ENCODE results near the gene CTIF.

CTIF gene

GRCh38 chr18:48825101-48825745 is 286.4 kb downstream of the CTIF start:
- Histone ChIP-seq H2BK5ac (ENCODE audit: low read length) (no peak overlapping the region), H3K36me3 (replicated peaks in 1 of 2; ENCODE audit: control insufficient read depth in 2 of 2, insufficient read depth in 2 of 2, low read length in 2 of 2) (no peaks in the 10 kb centered on the region), H3K18ac (ENCODE audit: low read length) (no peak overlapping the region), H2BK120ac (ENCODE audit: low read depth, low read length) (no peak overlapping the region), H4K91ac (ENCODE audit: low read depth, low read length, poor library complexity) (no peak overlapping the region), H3K4ac (ENCODE audit: low read length) (no peak overlapping the region), H3K27ac (replicated peaks; ENCODE audit: low read length) (no peak overlapping the region), H3K4me2 (ENCODE audit: insufficient read depth, low read length, poor library complexity, severe bottlenecking) (no peak overlapping the region), H3K9ac (ENCODE audit: low read depth, low read length, poor library complexity) (no peak overlapping the region), H3K4me3 (ENCODE audit: low read length in 2 of 2) (no peak overlapping the region), H3K9me3 (replicated peaks in 1 of 2; ENCODE audit: control insufficient read depth in 2 of 2, insufficient read depth in 1 of 2, low read depth in 1 of 2, low read length in 2 of 2) (peaks cover 0 to 12% of the 10 kb centered on the region in 2 donors), H2AFZ (ENCODE audit: low read length) (no peak overlapping the region), H2BK15ac (ENCODE audit: low read length) (no peak overlapping the region), H3K79me1 (ENCODE audit: low read depth, low read length) (no peaks in the 10 kb centered on the region), H3K4me1 (ENCODE audit: control insufficient read depth in 2 of 2, insufficient read depth in 1 of 2, low read depth in 1 of 2, low read length in 2 of 2) (peaks cover 42 to 46% of the 10 kb centered on the region in 2 donors), H2AK5ac (ENCODE audit: low read depth, low read length) (no peak overlapping the region), H2BK12ac (ENCODE audit: low read length) (no peak overlapping the region), H4K8ac (ENCODE audit: low read depth, low read length) (no peak overlapping the region), H3K23ac (ENCODE audit: low read depth, low read length, poor library complexity) (no peak overlapping the region), H3K14ac (ENCODE audit: low read length) (no peak overlapping the region), H3K27me3 (ENCODE audit: control insufficient read depth in 3 of 3, insufficient read depth in 3 of 3, low read depth in 1 of 3, low read length in 3 of 3) (no peaks in the 10 kb centered on the region)
- no peak for DNase-seq (ENCODE audit: low spot score)
- WGBS, 2 donors (ENCODE audit: extremely low coverage in 2 of 2, insufficient read length in 2 of 2, insufficient replicate concordance in 1 of 2) = no CpG with 5 or more reads among the region's 6 CpGs

GRCh38 chr18:48826271-48826670 is 287.4 kb downstream of the CTIF start:
- Histone ChIP-seq H3K4me1 (ENCODE audit: control insufficient read depth in 2 of 2, insufficient read depth in 1 of 2, low read depth in 1 of 2, low read length in 2 of 2) (peaks cover 42 to 47% of the 10 kb centered on the region in 2 donors), H2BK15ac (ENCODE audit: low read length) (no peak overlapping the region), H3K27ac (replicated peaks; ENCODE audit: low read length) (no peak overlapping the region), H3K36me3 (replicated peaks in 1 of 2; ENCODE audit: control insufficient read depth in 2 of 2, insufficient read depth in 2 of 2, low read length in 2 of 2) (no peaks in the 10 kb centered on the region), H4K8ac (ENCODE audit: low read depth, low read length) (no peak overlapping the region), H3K4me2 (ENCODE audit: insufficient read depth, low read length, poor library complexity, severe bottlenecking) (no peak overlapping the region), H3K27me3 (ENCODE audit: control insufficient read depth in 3 of 3, insufficient read depth in 3 of 3, low read depth in 1 of 3, low read length in 3 of 3) (no peaks in the 10 kb centered on the region), H2BK120ac (ENCODE audit: low read depth, low read length) (no peak overlapping the region), H3K4ac (ENCODE audit: low read length) (no peak overlapping the region), H3K79me1 (ENCODE audit: low read depth, low read length) (no peaks in the 10 kb centered on the region), H2BK5ac (ENCODE audit: low read length) (no peak overlapping the region), H3K9ac (ENCODE audit: low read depth, low read length, poor library complexity) (no peak overlapping the region), H3K18ac (ENCODE audit: low read length) (no peak overlapping the region), H3K4me3 (ENCODE audit: low read length in 2 of 2) (no peak overlapping the region), H2AK5ac (ENCODE audit: low read depth, low read length) (no peak overlapping the region), H3K14ac (ENCODE audit: low read length) (no peak overlapping the region), H4K91ac (ENCODE audit: low read depth, low read length, poor library complexity) (no peak overlapping the region), H3K9me3 (replicated peaks in 1 of 2; ENCODE audit: control insufficient read depth in 2 of 2, insufficient read depth in 1 of 2, low read depth in 1 of 2, low read length in 2 of 2) (peaks cover 0 to 12% of the 10 kb centered on the region in 2 donors), H3K23ac (ENCODE audit: low read depth, low read length, poor library complexity) (no peak overlapping the region), H2BK12ac (ENCODE audit: low read length) (no peak overlapping the region), H2AFZ (ENCODE audit: low read length) (no peak overlapping the region)
- WGBS, 2 donors (ENCODE audit: extremely low coverage in 2 of 2, insufficient read length in 2 of 2, insufficient replicate concordance in 1 of 2) = no CpG with 5 or more reads among the region's 7 CpGs
- no peak for DNase-seq (ENCODE audit: low spot score)

GRCh38 chr18:48826806-48827205 is 288.0 kb downstream of the CTIF start:
- H4K91ac ChIP-seq (ENCODE audit: low read depth, low read length, poor library complexity) = no peak overlapping the region
- no peak overlapping the region for H3K14ac ChIP-seq (ENCODE audit: low read length)
- WGBS, 2 donors (ENCODE audit: extremely low coverage in 2 of 2, insufficient read length in 2 of 2, insufficient replicate concordance in 1 of 2) = no CpG with 5 or more reads among the region's 8 CpGs
- H3K4me1 ChIP-seq (ENCODE audit: control insufficient read depth in 2 of 2, insufficient read depth in 1 of 2, low read depth in 1 of 2, low read length in 2 of 2) = peaks cover 42 to 50% of the 10 kb centered on the region in 2 donors
- H3K9me3 ChIP-seq (replicated peaks in 1 of 2; ENCODE audit: control insufficient read depth in 2 of 2, insufficient read depth in 1 of 2, low read depth in 1 of 2, low read length in 2 of 2) = peaks cover 0 to 10% of the 10 kb centered on the region in 2 donors
- no peak overlapping the region for H3K9ac ChIP-seq (ENCODE audit: low read depth, low read length, poor library complexity)
- no peak overlapping the region for H2AFZ ChIP-seq (ENCODE audit: low read length)
- H3K4me3 ChIP-seq (ENCODE audit: low read length in 2 of 2) = no peak overlapping the region
- no peak overlapping the region for H2BK120ac ChIP-seq (ENCODE audit: low read depth, low read length)
- H3K36me3 ChIP-seq (replicated peaks in 1 of 2; ENCODE audit: control insufficient read depth in 2 of 2, insufficient read depth in 2 of 2, low read length in 2 of 2) = no peaks in the 10 kb centered on the region
- no peaks in the 10 kb centered on the region for H3K79me1 ChIP-seq (ENCODE audit: low read depth, low read length)
- no peak overlapping the region for H2BK15ac ChIP-seq (ENCODE audit: low read length)
- H3K27me3 ChIP-seq (ENCODE audit: control insufficient read depth in 3 of 3, insufficient read depth in 3 of 3, low read depth in 1 of 3, low read length in 3 of 3) = no peaks in the 10 kb centered on the region
- no peak overlapping the region for H2BK5ac ChIP-seq (ENCODE audit: low read length)
- H3K4me2 ChIP-seq (ENCODE audit: insufficient read depth, low read length, poor library complexity, severe bottlenecking) = no peak overlapping the region
- no peak overlapping the region for H3K4ac ChIP-seq (ENCODE audit: low read length)
- DNase-seq (ENCODE audit: low spot score) = no peak
- peak overlapping the region; percentile 90 for H3K18ac ChIP-seq (ENCODE audit: low read length)
- no peak overlapping the region for H3K27ac ChIP-seq (replicated peaks; ENCODE audit: low read length)
- H2BK12ac ChIP-seq (ENCODE audit: low read length) = no peak overlapping the region
- peak overlapping the region; percentile 22 for H2AK5ac ChIP-seq (ENCODE audit: low read depth, low read length)
- H3K23ac ChIP-seq (ENCODE audit: low read depth, low read length, poor library complexity) = no peak overlapping the region
- H4K8ac ChIP-seq (ENCODE audit: low read depth, low read length) = no peak overlapping the region

- H3K79me1 ChIP-seq (ENCODE audit: low read depth, low read length) = no peaks in the 10 kb centered on the region
- peak overlapping the region; percentile 71 for H3K18ac ChIP-seq (ENCODE audit: low read length)
- H3K36me3 ChIP-seq (replicated peaks in 1 of 2; ENCODE audit: control insufficient read depth in 2 of 2, insufficient read depth in 2 of 2, low read length in 2 of 2) = no peaks in the 10 kb centered on the region
- H4K8ac ChIP-seq (ENCODE audit: low read depth, low read length) = no peak overlapping the region
- H3K9me3 ChIP-seq (replicated peaks in 1 of 2; ENCODE audit: control insufficient read depth in 2 of 2, insufficient read depth in 1 of 2, low read depth in 1 of 2, low read length in 2 of 2) = peaks cover 0 to 9% of the 10 kb centered on the region in 2 donors
- DNase-seq (ENCODE audit: low spot score) = peak; percentile 55
- H2AK5ac ChIP-seq (ENCODE audit: low read depth, low read length) = no peak overlapping the region
- peaks cover 42 to 50% of the 10 kb centered on the region in 2 donors for H3K4me1 ChIP-seq (ENCODE audit: control insufficient read depth in 2 of 2, insufficient read depth in 1 of 2, low read depth in 1 of 2, low read length in 2 of 2)
- no peak overlapping the region for H2BK5ac ChIP-seq (ENCODE audit: low read length)
- H3K9ac ChIP-seq (ENCODE audit: low read depth, low read length, poor library complexity) = no peak overlapping the region
- H3K27ac ChIP-seq (replicated peaks; ENCODE audit: low read length) = peak overlapping the region; percentile 70
- no CpG with 5 or more reads among the region's 21 CpGs for WGBS, 2 donors (ENCODE audit: extremely low coverage in 2 of 2, insufficient read length in 2 of 2, insufficient replicate concordance in 1 of 2)
- H3K27me3 ChIP-seq (ENCODE audit: control insufficient read depth in 3 of 3, insufficient read depth in 3 of 3, low read depth in 1 of 3, low read length in 3 of 3) = no peaks in the 10 kb centered on the region
- H2AFZ ChIP-seq (ENCODE audit: low read length) = peak overlapping the region; percentile 71
- H3K23ac ChIP-seq (ENCODE audit: low read depth, low read length, poor library complexity) = no peak overlapping the region
- peak overlapping the region in 1 of 2 donors; percentile 37 for H3K4me3 ChIP-seq (ENCODE audit: low read length in 2 of 2)
- no peak overlapping the region for H2BK120ac ChIP-seq (ENCODE audit: low read depth, low read length)
- H3K4me2 ChIP-seq (ENCODE audit: insufficient read depth, low read length, poor library complexity, severe bottlenecking) = peak overlapping the region; percentile 38
- H3K14ac ChIP-seq (ENCODE audit: low read length) = no peak overlapping the region
- peak overlapping the region; percentile 24 for H2BK12ac ChIP-seq (ENCODE audit: low read length)
- H3K4ac ChIP-seq (ENCODE audit: low read length) = no peak overlapping the region
- no peak overlapping the region for H4K91ac ChIP-seq (ENCODE audit: low read depth, low read length, poor library complexity)
- no peak overlapping the region for H2BK15ac ChIP-seq (ENCODE audit: low read length)
These were observed 288.7 kb downstream of the CTIF start for GRCh38 chr18:48827291-48828193.
